Effector CD4-positive, alpha-beta T cell (primary cell): Measurements from ENCODE around the gene TMEM208.

ENCODE experiments used
- DNase-seq: peaks from one replicate; pipeline ENCODE4 v3.0.0-alpha.2; 2020

Gene TMEM208

GRCh38 chr16:67210069-67210937 lies 16.6 kb upstream of the TMEM208 start:
- DNase-seq: no peak

DNA sequence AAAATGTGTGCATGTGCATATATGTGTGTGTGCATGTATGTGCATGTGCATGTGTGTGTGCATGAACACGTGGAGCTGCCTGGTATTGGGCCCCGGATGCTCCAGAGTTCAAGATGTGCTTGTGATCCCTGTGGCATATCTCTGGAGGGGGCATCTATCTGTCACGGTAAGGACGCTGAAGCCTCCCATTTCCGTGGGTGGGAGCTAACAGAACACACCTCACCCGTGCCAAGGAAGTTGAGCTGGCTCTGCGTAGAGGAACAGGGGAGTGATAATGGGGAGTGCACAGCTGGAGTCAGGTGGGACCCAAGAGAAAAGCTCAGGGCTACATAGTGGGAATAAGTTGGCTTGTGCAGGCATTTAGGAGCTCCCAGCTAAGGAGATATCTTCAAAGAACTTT lies 15.3 kb upstream of the TMEM208 start:
- no peak for DNase-seq

GRCh38 chr16:67212766-67213165 lies 14.2 kb upstream of the TMEM208 start:
- DNase-seq: no peak

- no peak for DNase-seq
Observed at GRCh38 chr16:67213197-67214019, 13.5 kb upstream of the TMEM208 start.

GRCh38 chr16:67215706-67216105 lies 11.2 kb upstream of the TMEM208 start:
- no peak for DNase-seq

DNA sequence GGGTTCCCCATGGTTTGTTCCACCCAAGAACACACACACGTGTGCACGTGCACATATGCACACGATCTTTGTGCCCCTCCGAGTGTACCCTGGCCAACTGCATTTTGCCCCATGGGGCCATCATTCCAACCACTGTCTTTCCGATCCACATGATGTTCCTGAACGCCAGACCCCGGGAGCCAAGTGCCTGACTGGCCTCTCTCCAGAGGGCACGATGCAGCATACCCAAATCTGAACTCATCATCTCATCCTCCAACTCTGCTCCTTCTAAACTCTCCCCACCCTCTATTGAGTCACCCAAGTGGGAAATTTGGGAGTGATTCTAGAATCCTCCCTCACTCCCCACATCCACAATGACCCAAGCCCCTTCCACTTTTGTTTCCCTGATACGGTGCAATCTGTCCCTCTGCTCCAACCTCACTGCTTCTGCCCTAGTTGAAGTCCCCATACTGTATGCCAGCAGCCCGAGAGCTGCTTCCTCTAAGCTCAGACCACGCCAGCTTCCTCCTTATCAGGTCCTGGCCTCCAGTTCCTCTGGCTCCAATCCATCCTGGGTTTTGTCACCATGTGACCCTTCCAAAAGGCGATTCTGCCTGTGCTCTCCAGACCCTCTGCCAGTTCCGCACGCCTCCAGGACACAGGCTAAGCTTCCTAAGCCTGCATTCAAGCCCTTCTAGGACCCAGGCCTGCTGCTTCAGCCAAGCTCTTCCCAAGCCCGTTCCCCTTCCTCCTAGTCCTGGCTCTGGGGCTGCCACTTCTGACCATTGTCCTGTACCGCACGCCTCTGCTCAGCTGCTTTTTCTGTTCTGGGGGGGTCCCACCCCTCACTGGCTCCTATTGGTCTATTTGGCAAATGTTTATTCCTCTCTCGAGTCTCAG lies 10.1 kb upstream of the TMEM208 start:
- no peak for DNase-seq

DNA sequence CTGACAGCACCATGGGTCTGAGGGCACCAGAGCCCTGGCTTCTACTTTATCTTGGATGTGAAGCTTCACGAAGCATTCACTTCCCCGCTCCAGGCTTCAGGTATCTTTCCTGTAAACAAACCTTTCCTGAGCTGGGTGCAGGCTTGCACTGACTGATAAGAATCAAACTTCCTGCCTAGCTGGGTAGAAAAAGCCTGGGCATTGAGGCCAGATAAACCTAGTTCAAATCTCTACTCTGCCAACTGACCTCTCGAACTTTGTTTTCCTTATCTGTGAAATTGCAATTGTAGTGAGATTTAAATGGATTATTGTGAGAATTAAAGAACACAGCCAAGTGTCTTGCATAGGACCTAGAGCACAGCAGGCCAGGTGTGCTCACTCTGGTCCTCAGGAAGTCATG lies 2.9 kb upstream of the TMEM208 start:
- DNase-seq: no peak

- DNase-seq: no peak
Observed at GRCh38 chr16:67226295-67226803, 581 bp upstream of the TMEM208 start.

GRCh38 chr16:67227567-67227921 lies 614 bp downstream of the TMEM208 start:
- no peak for DNase-seq

DNA sequence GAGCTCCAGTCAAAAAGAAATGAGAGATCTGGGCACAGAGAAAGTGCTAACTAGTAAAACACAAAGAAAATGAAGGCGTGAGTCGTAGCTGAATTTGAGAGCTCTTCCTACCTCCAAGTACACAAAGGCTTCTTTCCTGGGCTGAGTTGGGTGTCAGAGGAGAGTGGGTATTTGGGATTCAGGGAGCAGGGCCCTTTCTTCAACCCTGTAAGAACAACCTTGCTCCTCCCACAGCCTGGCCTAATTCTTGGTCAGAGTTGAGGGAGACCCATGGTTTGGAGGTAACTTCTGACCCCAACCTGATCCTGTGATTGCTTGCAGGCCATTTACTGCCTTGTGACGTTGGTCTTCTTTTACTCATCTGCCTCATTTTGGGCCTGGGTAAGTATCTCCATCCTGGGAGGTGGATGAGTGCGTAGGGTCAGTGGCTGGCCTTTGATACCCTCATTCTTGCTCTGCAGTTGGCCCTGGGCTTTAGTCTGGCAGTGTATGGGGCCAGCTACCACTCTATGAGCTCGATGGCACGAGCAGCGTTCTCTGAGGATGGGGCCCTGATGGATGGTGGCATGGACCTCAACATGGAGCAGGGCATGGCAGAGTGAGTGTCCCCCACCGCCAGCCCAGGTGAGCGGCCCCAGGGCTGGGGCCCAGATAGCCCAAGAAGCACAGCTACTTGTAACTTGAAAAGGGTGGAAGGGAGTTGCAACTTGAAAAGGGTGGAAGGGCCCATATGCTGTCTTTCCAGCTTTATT lies 1.3 kb downstream of the TMEM208 start:
- no peak for DNase-seq

- no peak for DNase-seq
Observed at GRCh38 chr16:67228905-67229304, 2.0 kb downstream of the TMEM208 start.

DNA sequence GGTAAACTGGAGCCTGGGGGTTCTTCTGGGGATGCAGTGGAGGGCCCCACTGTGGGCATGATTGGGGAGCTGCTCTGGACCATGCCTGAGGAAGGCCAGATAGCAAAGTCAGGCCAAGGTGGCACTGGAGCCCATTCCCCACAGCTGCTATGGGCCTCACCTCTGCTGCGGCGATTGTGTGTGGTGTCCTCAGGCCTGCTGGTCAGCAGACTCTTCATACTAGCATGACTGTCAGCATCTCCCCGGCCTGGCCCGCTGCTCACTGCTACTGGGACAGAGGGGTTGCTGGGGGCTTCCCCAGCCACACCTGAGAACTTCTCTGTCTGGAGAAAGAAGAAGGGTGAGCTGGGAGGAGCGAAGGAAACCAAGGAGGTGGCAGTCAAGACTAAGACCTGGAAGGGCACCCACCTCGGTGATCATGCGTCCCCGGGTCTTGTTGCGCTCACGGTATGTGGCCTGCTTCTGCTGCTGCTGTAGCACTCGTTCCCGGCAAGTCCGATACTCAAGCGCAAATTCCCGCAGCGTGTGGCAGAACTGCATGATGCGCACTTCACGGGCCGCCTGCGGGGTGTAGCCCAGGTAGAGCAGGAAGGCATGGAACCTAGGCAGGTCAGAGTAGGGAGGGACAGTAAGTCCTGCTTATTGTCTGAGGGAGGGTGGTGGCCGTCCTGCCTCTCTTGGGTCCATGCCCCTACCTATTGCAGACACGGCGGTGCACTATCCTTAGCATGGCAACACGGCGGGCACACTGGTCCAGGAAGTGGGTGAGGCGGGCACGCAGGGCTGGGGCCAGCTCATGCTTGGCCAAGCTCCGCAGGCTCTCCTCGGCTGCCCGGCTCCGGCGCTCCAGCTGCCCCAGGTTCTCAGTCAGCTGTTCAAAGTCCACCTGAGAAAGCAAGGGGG lies 3.2 kb downstream of the TMEM208 start:
- no peak for DNase-seq

DNA sequence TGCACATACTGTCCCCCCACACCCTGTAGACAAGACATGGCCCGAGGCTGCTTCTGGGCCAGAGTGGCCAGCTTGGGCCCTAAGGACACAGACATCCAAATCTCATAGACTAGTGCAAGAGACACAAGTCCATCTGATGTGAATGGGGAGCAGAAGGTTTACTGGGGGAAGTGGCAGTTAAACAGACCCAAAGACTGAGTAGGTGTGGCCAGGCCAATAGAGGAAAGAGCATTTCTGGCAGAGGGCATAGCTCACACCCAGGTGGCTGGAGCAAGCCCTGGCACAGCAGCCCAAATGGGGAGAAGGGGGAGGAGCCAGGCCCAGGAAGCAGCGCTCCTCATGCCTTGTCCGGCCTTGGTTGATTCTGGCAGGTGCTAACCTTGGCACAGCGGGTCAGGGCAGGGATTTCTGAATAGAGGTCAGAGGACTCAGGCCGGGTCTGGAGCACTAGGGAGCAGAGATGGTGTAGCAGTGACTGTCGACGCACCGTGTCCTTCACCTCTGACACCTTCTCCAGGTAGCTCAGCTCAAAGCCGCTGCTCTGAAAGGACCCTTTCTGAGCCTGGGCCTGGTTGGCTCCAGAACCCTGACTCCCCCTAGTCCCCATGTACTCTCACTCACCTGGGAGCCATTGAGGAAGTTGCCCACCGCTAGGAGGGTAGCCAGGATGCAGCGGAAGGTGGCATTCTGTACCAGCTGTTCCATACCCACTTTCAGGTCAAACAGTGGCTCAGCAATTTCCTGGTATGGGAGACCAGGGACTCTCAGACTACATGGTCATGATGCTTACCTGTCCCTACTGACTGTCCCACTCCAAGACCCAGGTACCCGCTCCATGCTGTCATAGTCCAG lies 4.1 kb downstream of the TMEM208 start:
- no peak for DNase-seq

DNA sequence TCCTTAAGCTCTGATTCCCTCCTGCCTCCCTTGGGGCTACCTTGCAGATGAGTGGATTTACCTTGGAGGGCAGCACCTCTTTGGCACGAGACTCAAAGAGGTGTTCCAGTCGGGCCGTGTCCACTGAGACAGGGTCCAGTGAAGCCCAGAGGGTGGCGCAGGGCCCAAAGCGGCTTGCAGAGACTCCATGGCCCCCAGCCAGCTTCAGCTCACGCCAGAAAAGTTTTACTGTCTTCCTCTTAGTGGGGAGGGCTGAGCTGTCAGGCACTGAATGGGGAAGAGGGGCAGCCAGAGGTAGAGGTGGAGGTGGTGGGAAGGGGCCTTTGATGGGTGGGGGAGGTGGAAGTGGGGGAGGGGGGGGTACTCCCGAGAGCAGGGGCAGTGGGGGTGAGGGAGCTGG lies 6.7 kb downstream of the TMEM208 start:
- no peak for DNase-seq

GRCh38 chr16:67234180-67234597 lies 7.3 kb downstream of the TMEM208 start:
- DNase-seq: no peak

DNA sequence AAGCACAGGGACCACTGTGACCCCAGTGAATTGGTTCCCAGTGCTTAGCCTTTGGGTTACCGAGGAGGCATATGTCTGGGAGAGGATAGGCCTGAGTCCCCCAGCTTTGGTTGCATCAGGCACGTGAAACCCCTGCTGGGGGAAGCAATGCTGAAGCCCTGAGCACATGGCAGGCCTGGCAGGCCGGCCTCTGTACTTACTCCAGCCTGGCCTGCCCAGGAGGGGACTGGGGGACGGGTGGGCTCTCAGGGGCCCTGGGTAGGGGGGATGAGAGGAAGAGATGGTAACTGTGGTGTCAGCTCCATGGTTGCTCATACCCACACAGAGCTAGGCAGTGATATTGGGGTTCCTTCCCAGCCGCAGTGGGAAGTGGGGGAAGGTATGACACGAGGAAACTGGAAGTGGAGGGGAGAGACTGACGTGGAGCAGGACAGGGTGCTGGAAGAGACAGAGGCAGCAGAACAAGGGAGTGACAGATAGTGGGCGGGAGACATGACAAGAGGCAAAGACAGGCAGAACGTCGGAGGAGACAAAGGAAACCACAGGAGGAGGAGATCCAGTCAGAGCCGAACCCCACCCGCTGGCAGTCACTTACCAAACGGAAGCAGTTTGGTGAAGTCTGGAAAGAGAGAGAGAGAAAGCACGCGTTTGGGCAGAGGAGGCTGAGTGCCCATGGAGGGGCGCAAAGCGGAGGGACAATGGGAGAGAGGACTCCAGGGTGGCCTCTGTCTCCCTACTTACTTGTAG lies 9.1 kb downstream of the TMEM208 start:
- peak; percentile 36 for DNase-seq

- DNase-seq: peak; percentile 53
Observed at GRCh38 chr16:67236563-67237395, 9.8 kb downstream of the TMEM208 start.
